Measurements from ENCODE around the gene PTPRN2. TPM values are rescaled to one million over a fixed set of nuclear protein-coding genes. Genes with fewer than 3 reads are reported as not detected.

Gene PTPRN2
- total and polyA plus RNA-seq, 2 donors (not counting 3 experiments of a cell fraction or from before 2014, with no cell fraction given) = 0.62 to 0.88 TPM

- BruUV-seq (replicated peaks) = no TSS peak
- no peaks in the 10 kb centered on the region for H3K9me1 ChIP-seq (replicated peaks; ENCODE audit: control insufficient read depth, extremely low read depth, insufficient read depth, low read length)
- no peaks in the 10 kb centered on the region for H3K27me3 ChIP-seq (ENCODE audit: control insufficient read depth in 2 of 2, insufficient read depth in 2 of 2, low read length in 2 of 2)
- FAIRE-seq (no peak), DNase-seq (ENCODE audit: low read depth, low spot score) (no peak)
- no peak overlapping the region for H3K27ac ChIP-seq (ENCODE audit: insufficient read depth, low read depth, low read length)
- H3K9ac ChIP-seq (replicated peaks; ENCODE audit: extremely low read depth, insufficient read depth, low read length) = no peak overlapping the region
- H3K4me2 ChIP-seq (ENCODE audit: insufficient read depth, low read length) = no peak overlapping the region
- intact Hi-C loops (cut with micrococcal nuclease) = no loop called here
- POLR2A ChIA-PET = no interaction called here
- H3K9me3 ChIP-seq (replicated peaks; ENCODE audit: control insufficient read depth, insufficient read depth, low read length) = peaks cover 3% of the 10 kb centered on the region
- TF ChIP-seq JUN (IDR thresholded peaks at IDR 0.05; ENCODE audit: borderline replicate concordance, insufficient read depth, insufficient read length, low read depth) (no peak), MAX (IDR thresholded peaks at IDR 0.05; ENCODE audit: insufficient read depth, insufficient read length) (no peak), EZH2 (IDR thresholded peaks at IDR 0.05; ENCODE audit: borderline replicate concordance, low read depth, low read length, severe bottlenecking) (no peak), POLR2A (IDR thresholded peaks at IDR 0.05; ENCODE audit: low read depth, low read length) (no peak), POLR2AphosphoS5 (IDR thresholded peaks at IDR 0.05; ENCODE audit: insufficient read depth, low read depth, low read length) (no peak), GATA2 (IDR thresholded peaks at IDR 0.05; ENCODE audit: insufficient read depth, insufficient read length, low read depth, low read length) (no peak), MYC (IDR thresholded peaks at IDR 0.05; ENCODE audit: low read depth, low read length) (no peak), FOS (IDR thresholded peaks at IDR 0.05; ENCODE audit: borderline replicate concordance, insufficient read depth, low read length) (no peak)
- TF ChIP-seq, protein P1, sequence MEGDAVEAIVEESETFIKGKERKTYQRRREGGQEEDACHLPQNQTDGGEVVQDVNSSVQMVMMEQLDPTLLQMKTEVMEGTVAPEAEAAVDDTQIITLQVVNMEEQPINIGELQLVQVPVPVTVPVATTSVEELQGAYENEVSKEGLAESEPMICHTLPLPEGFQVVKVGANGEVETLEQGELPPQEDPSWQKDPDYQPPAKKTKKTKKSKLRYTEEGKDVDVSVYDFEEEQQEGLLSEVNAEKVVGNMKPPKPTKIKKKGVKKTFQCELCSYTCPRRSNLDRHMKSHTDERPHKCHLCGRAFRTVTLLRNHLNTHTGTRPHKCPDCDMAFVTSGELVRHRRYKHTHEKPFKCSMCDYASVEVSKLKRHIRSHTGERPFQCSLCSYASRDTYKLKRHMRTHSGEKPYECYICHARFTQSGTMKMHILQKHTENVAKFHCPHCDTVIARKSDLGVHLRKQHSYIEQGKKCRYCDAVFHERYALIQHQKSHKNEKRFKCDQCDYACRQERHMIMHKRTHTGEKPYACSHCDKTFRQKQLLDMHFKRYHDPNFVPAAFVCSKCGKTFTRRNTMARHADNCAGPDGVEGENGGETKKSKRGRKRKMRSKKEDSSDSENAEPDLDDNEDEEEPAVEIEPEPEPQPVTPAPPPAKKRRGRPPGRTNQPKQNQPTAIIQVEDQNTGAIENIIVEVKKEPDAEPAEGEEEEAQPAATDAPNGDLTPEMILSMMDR (IDR thresholded peaks at IDR 0.05; ENCODE audit: extremely low read depth in 1 of 2, insufficient read depth in 1 of 2, low read depth in 1 of 2, low read length in 2 of 2) = no peak
- dilution Hi-C loops (cut with MboI; ENCODE audit: extremely low pct_ligation_motif_present, low sequenced_read_pairs) = no loop called here
- no peaks in the 10 kb centered on the region for H4K20me1 ChIP-seq (replicated peaks; ENCODE audit: control insufficient read depth, extremely low read depth, insufficient read depth, low read length)
- no peaks in the 10 kb centered on the region for H3K36me3 ChIP-seq (ENCODE audit: control insufficient read depth in 2 of 2, extremely low read depth in 1 of 2, insufficient read depth in 2 of 2, low read length in 2 of 2)
- no peaks in the 10 kb centered on the region for H3K4me1 ChIP-seq (ENCODE audit: control insufficient read depth, extremely low read depth, insufficient read depth, low read length)
- H3K79me2 ChIP-seq (ENCODE audit: control insufficient read depth, insufficient read depth, low read length) = no peaks in the 10 kb centered on the region
- H3K4me3 ChIP-seq (replicated peaks in 1 of 3; ENCODE audit: insufficient read depth in 1 of 3, low read depth in 1 of 3, low read length in 3 of 3) = no peak overlapping the region
- no peak overlapping the region for H2AFZ ChIP-seq (ENCODE audit: low read depth, low read length)
- CTCF ChIA-PET = no interaction called here
These were observed 141.3 kb downstream of the PTPRN2 start for GRCh38 chr7:158446281-158446680.

Data from endothelial cell of umbilical vein (primary cell).